Muscle layer of duodenum (tissue), 2 donors: ENCODE data around the gene GNAL.
A peak's percentile ranks its signal among the peaks of the same experiment; 100 is the strongest.
"Not testable (repeated sequence)": the region's sequence is repeated elsewhere in the genome, so short reads cannot be mapped to it uniquely, and the experiment has no call there.

ENCODE experiments used
- H3K27ac ChIP-seq: one replicate; pipeline ENCODE4 v1.7.0; 2013; ENCODE audit warnings: mild to moderate bottlenecking, low read length
- H3K27me3 ChIP-seq: one replicate; pipeline ENCODE4 v1.7.0; 2013; ENCODE audit warnings: low read depth, mild to moderate bottlenecking, control low read depth, low read length
- H3K36me3 ChIP-seq, 2 donors: one replicate each; pipeline ENCODE4 v1.7.0; 2013; ENCODE audit warnings: low read length in 2 of 2, control low read depth in 1 of 2, mild to moderate bottlenecking in 1 of 2; ENCODE audit not compliant: insufficient read depth in 2 of 2, control insufficient read depth in 1 of 2
- H3K4me1 ChIP-seq, 2 donors: one replicate each; pipeline ENCODE4 v1.7.0; 2013; ENCODE audit warnings: low read length in 2 of 2, mild to moderate bottlenecking in 2 of 2, control low read depth in 1 of 2, moderate library complexity in 1 of 2; ENCODE audit not compliant: insufficient read depth in 2 of 2, control insufficient read depth in 1 of 2
- H3K4me3 ChIP-seq, 2 donors: one replicate each; pipeline ENCODE4 v1.7.0; 2013; ENCODE audit warnings: low read length in 2 of 2, low read depth in 1 of 2, mild to moderate bottlenecking in 1 of 2
- H3K9me3 ChIP-seq, 2 donors: one replicate each; pipeline ENCODE4 v1.7.0; 2013; ENCODE audit warnings: low read length in 2 of 2, control low read depth in 1 of 2, mild to moderate bottlenecking in 1 of 2; ENCODE audit not compliant: control insufficient read depth in 1 of 2
- donor health status: healthy.

GNAL gene

DNA sequence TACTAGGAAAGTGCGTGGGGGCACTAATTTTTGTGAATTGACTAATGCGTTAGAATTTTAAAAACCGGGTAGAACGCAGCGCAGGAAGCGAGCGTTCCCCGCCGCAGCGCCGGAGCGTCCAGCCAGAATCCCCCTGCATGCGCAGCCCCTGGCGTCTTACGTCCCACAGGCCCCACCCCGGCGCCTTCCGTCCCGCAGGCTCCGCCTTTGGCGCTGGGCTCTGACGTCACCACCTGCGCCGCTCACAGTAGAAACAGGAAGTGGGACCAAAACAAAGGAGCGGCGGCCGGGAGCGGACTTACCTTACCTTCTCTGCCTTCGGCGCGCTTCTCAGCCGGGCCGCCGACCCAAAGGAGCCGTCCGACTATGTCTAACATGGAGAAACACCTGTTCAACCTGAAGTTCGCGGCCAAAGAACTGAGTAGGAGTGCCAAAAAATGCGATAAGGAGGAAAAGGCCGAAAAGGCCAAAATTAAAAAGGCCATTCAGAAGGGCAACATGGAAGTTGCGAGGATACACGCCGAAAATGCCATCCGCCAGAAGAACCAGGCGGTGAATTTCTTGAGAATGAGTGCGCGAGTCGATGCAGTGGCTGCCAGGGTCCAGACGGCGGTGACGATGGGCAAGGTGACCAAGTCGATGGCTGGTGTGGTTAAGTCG lies 162.2 kb downstream of the GNAL start, which contains the start of gene CHMP1B:
Gene CHMP1B, plus strand, starts transcription at position 268 of the 660 bp plus-strand sequence. Its CDS starts 99 bp downstream, at position 367.
- peak within 1 kb of the TSS; percentile 87 to 99 for H3K4me3 ChIP-seq
- H3K27ac ChIP-seq: peak within 1 kb of the TSS; percentile 99
- H3K9me3 ChIP-seq: no peaks in the 10 kb centered on the region
- peaks cover 14 to 26% of the 10 kb centered on the region in 2 donors for H3K4me1 ChIP-seq
- no peaks in the 10 kb centered on the region for H3K27me3 ChIP-seq
- peaks cover 0 to 17% of the 10 kb centered on the region in 2 donors for H3K36me3 ChIP-seq

DNA sequence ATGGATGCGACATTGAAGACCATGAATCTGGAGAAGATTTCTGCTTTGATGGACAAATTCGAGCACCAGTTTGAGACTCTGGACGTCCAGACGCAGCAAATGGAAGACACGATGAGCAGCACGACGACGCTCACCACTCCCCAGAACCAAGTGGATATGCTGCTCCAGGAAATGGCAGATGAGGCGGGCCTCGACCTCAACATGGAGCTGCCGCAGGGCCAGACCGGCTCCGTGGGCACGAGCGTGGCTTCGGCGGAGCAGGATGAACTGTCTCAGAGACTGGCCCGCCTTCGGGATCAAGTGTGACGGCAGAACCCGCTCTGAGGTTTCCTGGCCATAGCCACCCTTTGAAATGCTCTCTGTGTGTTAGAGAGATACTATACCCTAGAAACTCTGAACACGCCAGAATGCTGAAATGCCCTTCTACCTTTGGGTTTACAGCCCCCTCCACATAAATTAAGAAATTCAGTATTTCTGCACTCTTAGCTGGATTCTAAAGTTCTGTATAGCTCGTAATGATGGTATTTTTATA lies 162.8 kb downstream of the GNAL start:
- Histone ChIP-seq H3K27me3 (no peaks in the 10 kb centered on the region), H3K9me3 (no peaks in the 10 kb centered on the region), H3K36me3 (peaks cover 0 to 17% of the 10 kb centered on the region in 2 donors), H3K4me3 (peak overlapping the region; percentile 87 to 99), H3K27ac (peak overlapping the region; percentile 99), H3K4me1 (peaks cover 15 to 26% of the 10 kb centered on the region in 2 donors)

DNA sequence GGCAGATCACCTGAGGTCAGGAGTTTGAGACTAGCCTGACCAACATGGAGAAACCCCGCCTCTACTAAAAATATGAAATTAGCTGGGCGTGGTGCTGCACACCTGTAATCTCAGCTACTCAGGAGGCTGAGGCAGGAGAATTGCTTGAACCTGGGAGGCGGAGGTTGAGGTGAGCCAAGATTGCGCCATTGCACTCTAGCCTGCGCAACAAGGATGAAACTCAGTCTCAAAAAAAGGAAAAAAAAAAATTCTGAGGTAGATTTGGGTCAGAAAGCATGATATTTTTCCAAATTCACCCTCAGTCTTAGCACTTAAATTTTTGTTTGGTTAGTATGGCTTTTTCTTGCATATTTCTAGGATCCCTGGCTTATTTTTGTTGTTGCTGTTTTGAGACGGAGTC lies 165.5 kb downstream of the GNAL start:
- not testable (repeated sequence) for H3K27me3 ChIP-seq, H3K4me3 ChIP-seq, H3K27ac ChIP-seq, H3K9me3 ChIP-seq
- Histone ChIP-seq H3K36me3 (peaks cover 0 to 25% of the 10 kb centered on the region in 2 donors), H3K4me1 (peaks cover 15 to 25% of the 10 kb centered on the region in 2 donors)

DNA sequence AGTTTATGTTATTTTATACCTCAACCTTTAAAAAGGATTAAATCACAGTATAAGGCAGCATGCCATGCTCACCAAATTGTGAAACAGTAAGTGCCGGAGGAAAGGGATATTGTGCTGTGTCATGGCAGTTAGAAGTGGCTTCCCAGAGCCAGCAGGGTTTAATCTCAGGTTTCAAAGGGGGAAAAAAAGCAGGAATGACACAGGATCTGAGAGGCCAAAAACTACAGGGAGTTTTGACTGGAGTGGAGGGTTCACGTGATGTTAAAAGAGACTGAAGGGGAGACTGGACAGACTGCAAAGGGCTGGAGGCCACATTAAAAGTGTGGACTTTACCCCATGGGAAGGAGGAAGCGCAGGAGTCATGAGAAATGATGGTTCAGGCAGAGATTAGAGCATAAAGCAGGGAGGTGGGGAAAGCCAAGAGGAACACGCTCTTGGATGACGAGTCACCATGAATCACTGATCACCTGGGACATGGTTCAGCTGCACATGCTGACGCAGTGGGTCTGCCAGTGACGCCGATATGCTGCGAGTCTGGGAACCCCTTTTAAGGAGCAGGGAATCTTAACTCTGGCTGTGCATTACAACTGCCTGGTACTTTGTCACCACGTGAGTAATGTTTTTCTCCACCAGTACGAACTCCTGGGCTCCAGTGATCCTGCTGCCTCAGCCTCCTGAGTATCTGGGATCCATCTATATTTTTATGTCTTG lies 168.3 kb downstream of the GNAL start:
- peak overlapping the region; percentile 71 for H3K27ac ChIP-seq
- peaks cover 9 to 17% of the 10 kb centered on the region in 2 donors for H3K4me1 ChIP-seq
- H3K27me3 ChIP-seq: no peaks in the 10 kb centered on the region
- H3K4me3 ChIP-seq: no peak overlapping the region
- H3K9me3 ChIP-seq: no peaks in the 10 kb centered on the region
- H3K36me3 ChIP-seq: peaks cover 0 to 8% of the 10 kb centered on the region in 2 donors

DNA sequence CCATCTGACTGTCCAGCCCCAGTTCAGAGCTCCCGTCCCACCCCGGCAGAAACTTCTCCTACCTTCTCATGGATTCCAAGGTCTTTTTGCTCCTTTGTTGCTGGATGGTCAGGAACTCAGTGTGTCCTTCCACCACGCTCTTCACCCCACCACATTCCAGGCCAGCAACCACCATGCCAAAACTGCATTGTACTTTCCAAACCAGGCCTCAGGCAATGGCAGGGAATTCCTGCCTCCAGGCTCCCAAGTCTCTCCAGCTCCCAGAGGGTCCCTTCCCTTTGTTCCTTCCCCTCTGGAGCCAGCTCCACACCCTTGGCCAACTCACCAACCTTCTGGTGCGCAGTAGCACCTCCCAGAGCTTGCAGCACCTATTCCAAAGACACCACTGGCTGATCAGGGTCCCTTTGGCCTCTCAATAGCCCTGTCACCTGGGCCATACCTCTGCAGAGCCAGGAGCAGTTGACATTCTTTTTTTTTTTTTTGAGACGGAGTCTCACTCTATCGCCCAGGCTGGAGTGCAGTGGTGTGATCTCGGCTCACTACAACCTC lies 170.3 kb downstream of the GNAL start:
- Histone ChIP-seq H3K27me3 (no peaks in the 10 kb centered on the region), H3K4me1 (peaks cover 0 to 4% of the 10 kb centered on the region in 2 donors), H3K4me3 (no peak overlapping the region), H3K36me3 (peaks cover 0 to 8% of the 10 kb centered on the region in 2 donors), H3K9me3 (no peaks in the 10 kb centered on the region), H3K27ac (no peak overlapping the region)

DNA sequence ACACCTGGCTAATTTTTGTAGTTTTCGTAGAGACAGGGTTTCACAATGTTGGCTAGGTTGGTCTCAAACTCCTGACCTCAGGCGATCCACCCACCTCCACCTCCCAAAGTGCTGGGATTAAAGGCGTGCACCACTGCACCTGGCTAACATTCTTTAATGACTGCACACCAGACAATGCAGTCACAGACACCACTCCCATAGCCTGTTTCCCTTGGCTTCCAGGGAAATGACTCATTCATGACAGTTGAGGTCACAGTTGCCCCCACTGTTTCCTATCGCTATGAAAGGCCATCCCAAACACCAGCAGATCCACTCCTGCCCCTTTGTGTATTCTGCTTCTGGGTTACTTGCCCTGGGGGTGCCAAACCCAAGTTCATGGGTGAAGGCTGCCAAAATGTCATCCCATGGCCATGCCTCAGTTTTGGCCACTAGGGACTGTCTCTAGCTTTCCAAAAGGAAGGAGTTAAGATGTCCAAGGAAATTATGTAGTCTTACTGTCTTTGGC lies 170.9 kb downstream of the GNAL start:
- Histone ChIP-seq H3K36me3 (peaks cover 0 to 8% of the 10 kb centered on the region in 2 donors), H3K27me3 (no peaks in the 10 kb centered on the region), H3K4me3 (no peak overlapping the region), H3K27ac (no peak overlapping the region), H3K4me1 (peaks cover 0 to 4% of the 10 kb centered on the region in 2 donors), H3K9me3 (no peaks in the 10 kb centered on the region)

DNA sequence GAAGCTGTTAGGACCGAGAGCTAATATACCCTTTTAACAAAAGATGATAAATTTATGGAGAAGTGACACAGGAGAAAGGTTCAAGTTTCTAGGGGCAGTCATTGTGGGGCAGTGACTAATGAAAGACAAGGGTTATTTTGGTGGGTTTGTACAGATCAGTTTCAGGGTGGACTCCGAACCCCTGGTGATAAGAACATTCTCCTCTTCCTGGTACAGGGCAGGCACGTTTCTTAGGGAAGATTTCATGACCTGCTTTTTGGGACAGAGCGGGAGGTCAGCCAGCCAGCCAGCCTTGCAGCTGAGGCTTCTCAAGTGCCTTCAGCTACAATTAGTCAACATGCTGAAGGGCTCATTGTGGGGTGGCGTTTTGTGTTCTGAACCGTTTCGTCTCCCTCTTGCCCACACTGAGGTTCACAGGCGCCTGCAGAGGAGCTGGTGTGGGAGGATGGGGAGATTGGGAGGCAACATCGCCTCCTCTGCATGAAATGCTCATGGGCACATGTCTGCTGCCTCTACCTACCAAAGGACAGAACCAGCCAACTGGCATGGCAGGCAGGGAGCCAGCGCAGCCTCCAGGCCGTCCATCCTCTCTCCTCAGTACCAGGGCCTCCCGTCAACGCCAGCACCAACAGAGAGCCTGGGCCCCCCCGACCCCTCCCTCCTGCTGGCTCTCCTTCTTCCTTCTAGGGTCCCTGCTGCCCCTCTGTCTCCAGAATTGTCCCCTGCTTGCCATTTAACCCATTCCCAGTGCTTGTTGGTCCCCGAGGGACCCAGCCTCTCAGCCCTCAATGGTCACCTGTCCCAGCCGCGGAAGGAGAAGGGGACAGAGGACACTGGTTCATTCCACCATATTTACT lies 171.8 kb downstream of the GNAL start:
- Histone ChIP-seq H3K9me3 (no peaks in the 10 kb centered on the region), H3K4me3 (no peak overlapping the region), H3K27ac (no peak overlapping the region), H3K27me3 (no peaks in the 10 kb centered on the region), H3K4me1 (peaks cover 0 to 4% of the 10 kb centered on the region in 2 donors), H3K36me3 (peaks cover 0 to 10% of the 10 kb centered on the region in 2 donors)

DNA sequence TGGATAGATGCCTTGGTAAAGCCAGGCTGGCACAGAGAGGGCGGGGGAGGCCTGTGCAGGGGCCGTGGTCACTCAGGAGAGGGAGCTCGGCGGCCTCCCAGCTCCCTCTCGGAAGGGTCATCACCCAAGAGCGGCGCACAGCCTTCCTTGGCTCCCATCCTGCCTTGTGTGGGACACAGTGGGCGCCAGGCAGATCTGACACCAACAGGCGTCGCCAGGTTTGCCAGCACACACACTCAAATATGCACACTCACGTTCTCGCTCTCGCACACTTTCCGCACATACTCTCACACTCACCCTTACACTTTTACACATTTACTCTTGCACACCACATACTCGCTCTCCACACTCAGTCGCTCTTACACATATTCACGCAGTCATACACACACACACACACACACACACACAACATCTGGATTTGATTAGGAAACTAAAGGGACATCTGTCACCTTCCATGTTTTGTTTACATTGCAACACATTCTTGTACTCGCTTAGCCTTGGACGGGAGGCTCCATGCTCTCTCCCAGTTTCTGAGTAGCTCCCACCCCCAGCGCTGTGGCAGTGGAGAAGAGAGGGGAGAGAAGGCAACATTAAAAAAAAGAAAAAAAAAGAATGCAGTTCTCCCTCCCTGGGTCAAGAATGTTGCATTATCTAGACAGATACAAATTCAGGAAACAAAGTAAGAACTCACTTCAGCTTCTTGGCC lies 172.7 kb downstream of the GNAL start:
- no peaks in the 10 kb centered on the region for H3K4me1 ChIP-seq
- no peak overlapping the region for H3K4me3 ChIP-seq
- peaks cover 0 to 12% of the 10 kb centered on the region in 2 donors for H3K36me3 ChIP-seq
- no peaks in the 10 kb centered on the region for H3K9me3 ChIP-seq
- no peak overlapping the region for H3K27ac ChIP-seq
- no peaks in the 10 kb centered on the region for H3K27me3 ChIP-seq

DNA sequence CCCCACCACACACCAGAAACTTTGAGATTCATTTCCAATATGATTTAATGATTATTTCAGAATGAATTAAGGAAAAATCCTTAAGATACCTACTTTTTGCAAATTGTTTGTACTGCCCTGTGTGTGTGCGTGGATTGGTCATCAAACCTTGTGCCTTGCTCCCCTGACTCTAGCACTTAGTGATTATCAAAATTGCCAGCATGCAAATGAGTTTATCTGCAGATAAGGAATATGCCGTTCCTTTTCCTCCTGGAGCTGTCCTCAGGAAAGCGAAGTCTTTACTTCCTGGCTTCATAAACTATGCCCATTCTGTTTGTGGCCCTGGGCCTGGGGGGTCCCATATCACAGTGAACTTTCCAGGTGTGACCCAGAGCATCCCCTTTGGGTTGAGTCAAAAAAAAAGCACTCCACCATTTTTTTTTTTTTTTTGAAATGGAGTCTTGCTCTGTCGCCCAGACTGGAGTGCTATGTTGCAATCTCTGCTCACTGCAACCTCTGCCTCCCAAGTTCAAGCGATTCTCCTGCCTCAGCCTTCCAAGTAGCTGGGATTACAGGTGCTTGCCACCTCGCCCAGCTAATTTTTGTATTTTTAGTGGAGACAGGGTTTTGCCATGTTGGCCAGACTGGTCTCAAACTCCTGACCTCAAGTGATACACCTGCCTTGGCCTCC lies 173.5 kb downstream of the GNAL start:
- no peaks in the 10 kb centered on the region for H3K27me3 ChIP-seq
- no peaks in the 10 kb centered on the region for H3K9me3 ChIP-seq
- H3K36me3 ChIP-seq: peaks cover 0 to 8% of the 10 kb centered on the region in 2 donors
- H3K27ac ChIP-seq: no peak overlapping the region
- no peak overlapping the region for H3K4me3 ChIP-seq
- H3K4me1 ChIP-seq: no peaks in the 10 kb centered on the region

DNA sequence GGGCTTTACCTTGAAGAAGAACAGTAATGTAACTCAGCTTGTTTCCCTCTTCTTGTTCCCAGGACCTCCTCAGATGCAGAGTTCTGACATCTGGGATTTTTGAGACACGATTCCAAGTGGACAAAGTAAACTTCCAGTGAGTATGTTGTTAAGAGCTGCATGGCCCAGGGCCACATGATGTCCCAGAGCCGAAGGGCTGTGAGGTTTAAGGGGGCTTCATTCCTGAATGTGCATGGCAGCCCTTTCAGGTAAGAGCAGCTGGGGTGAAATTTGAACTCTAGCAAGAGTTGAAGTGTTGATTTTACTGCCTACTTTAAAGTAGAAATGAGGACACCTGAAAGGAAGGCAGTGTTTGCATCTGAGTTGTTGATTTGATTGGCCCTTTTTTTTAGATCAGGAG lies 175.4 kb downstream of the GNAL start:
- Histone ChIP-seq H3K9me3 (no peaks in the 10 kb centered on the region), H3K4me1 (no peaks in the 10 kb centered on the region), H3K4me3 (no peak overlapping the region), H3K27ac (no peak overlapping the region), H3K36me3 (peaks cover 0 to 3% of the 10 kb centered on the region in 2 donors), H3K27me3 (no peaks in the 10 kb centered on the region)
